Endodermal cell (in vitro differentiated cells): ENCODE results near the gene SPON2. TPM values are rescaled to one million over a fixed set of nuclear protein-coding genes. Genes with fewer than 3 reads are reported as not detected.

ENCODE experiments used
- DNase-seq: peaks from one replicate; pipeline ENCODE4 v3.0.0-alpha.2; 2017
- H3K27ac ChIP-seq: 2 replicates; pipeline ENCODE4 v1.5.1; 2013; ENCODE audit warnings: mild to moderate bottlenecking, low read depth, low read length, moderate library complexity
- H3K27me3 ChIP-seq: 2 replicates; pipeline ENCODE4 v1.6.1; 2013; ENCODE audit warnings: mild to moderate bottlenecking, low read length, moderate library complexity; ENCODE audit not compliant: insufficient read depth, control insufficient read depth, poor library complexity, severe bottlenecking
- H3K36me3 ChIP-seq: 2 replicates; pipeline ENCODE4 v1.7.0; 2013; ENCODE audit warnings: mild to moderate bottlenecking, low read length, moderate library complexity; ENCODE audit not compliant: control insufficient read depth, insufficient read depth
- H3K4me1 ChIP-seq: one replicate; pipeline ENCODE4 v1.7.0; 2013; ENCODE audit warnings: low read length; ENCODE audit not compliant: control insufficient read depth, insufficient read depth
- H3K4me3 ChIP-seq: 2 replicates; pipeline ENCODE4 v1.5.1; 2013; ENCODE audit warnings: mild to moderate bottlenecking, low read length, moderate library complexity
- H3K9ac ChIP-seq: 2 replicates; pipeline ENCODE4 v1.6.1; 2013; ENCODE audit warnings: mild to moderate bottlenecking, low read length, moderate library complexity; ENCODE audit not compliant: poor library complexity, severe bottlenecking; ENCODE audit errors: extremely low read depth
- H3K9me3 ChIP-seq: 2 replicates; pipeline ENCODE4 v1.6.1; 2013; ENCODE audit warnings: mild to moderate bottlenecking, low read length, moderate library complexity; ENCODE audit not compliant: control insufficient read depth
- H3K27ac Mint-ChIP-seq: 2 replicates; pipeline ENCODE4 v1.8.0; 2020; ENCODE audit warnings: mixed read lengths
- H3K27me3 Mint-ChIP-seq: 2 replicates; pipeline ENCODE4 v1.8.0; 2021; ENCODE audit warnings: mild to moderate bottlenecking, mixed read lengths; ENCODE audit not compliant: insufficient read depth
- H3K36me3 Mint-ChIP-seq: 2 replicates; pipeline ENCODE4 v1.8.0; 2020; ENCODE audit warnings: low read depth, mixed read lengths
- H3K4me1 Mint-ChIP-seq: 2 replicates; pipeline ENCODE4 v1.8.0; 2020; ENCODE audit warnings: mixed read lengths
- H3K4me3 Mint-ChIP-seq: 2 replicates; pipeline ENCODE4 v1.8.0; 2020; ENCODE audit warnings: mild to moderate bottlenecking, moderate library complexity, mixed read lengths
- H3K9me3 Mint-ChIP-seq: 2 replicates; pipeline ENCODE4 v1.8.0; 2020; ENCODE audit warnings: mild to moderate bottlenecking, mixed read lengths
- CTCF ChIP-seq: fragments of 200-600 bp; sonication (generic); conservative IDR thresholded peaks from 2 replicates; pipeline ENCODE4 v1.5.0; 2021; ENCODE audit warnings: antibody characterized with exemption, mild to moderate bottlenecking
- WGBS, 2 experiments: methylation state at CpG; one replicate each; pipeline versions ENCODE4 v1.1.5 to v1.1.7; 2013; ENCODE audit warnings: missing lambda C conversion rate in 2 of 2, mixed read lengths in 1 of 2; ENCODE audit not compliant: insufficient coverage in 1 of 2, insufficient read length in 1 of 2; 5-methylcytosine and 5-hydroxymethylcytosine counted together
- total RNA-seq, 2 donors: library from RNA; stranded (reverse); fragmentation: NEBNext Ultra II Directional in 1 of 2; extraction: Animal tissue kit (Norgen Biotek cat#: 25700) in 1 of 2; gene quantifications; 2 replicates in 1 of 2; 3 replicates in 1 of 2; pipeline ENCODE4 v1.2.1, GENCODE V29; 2021

SPON2 gene
- total RNA-seq, 2 donors from 2014 or later = 1.4 to 2.6 TPM

- Mint-ChIP-seq H3K27me3 (peaks cover 3% of the 10 kb centered on the region), H3K4me3 (no peak overlapping the region), H3K36me3 (no peaks in the 10 kb centered on the region), H3K9me3 (peaks cover 1% of the 10 kb centered on the region), H3K4me1 (no peaks in the 10 kb centered on the region), H3K27ac (no peak overlapping the region)
- no peak for TF ChIP-seq CTCF
- Histone ChIP-seq H3K36me3 (no peaks in the 10 kb centered on the region), H3K4me3 (no peak overlapping the region), H3K9me3 (no peaks in the 10 kb centered on the region), H3K27ac (no peak overlapping the region), H3K27me3 (no peaks in the 10 kb centered on the region), H3K9ac (no peak overlapping the region), H3K4me1 (no peaks in the 10 kb centered on the region)
- WGBS, 2 experiments = 88 to 89% methylated on average over 10 to 29 of the region's 29 CpGs
- peak; percentile 35 for DNase-seq
These were observed 22.8 kb upstream of the SPON2 start for GRCh38 chr4:1195109-1195671.

- no peaks in the 10 kb centered on the region for H3K36me3 ChIP-seq
- no peak overlapping the region for H3K27ac ChIP-seq
- H3K9me3 ChIP-seq = no peaks in the 10 kb centered on the region
- Mint-ChIP-seq H3K27ac (no peak overlapping the region), H3K4me3 (no peak overlapping the region), H3K4me1 (no peaks in the 10 kb centered on the region), H3K36me3 (no peaks in the 10 kb centered on the region), H3K9me3 (peaks cover 1% of the 10 kb centered on the region), H3K27me3 (peaks cover 5% of the 10 kb centered on the region)
- TF ChIP-seq CTCF = peak; percentile 15
- no peak overlapping the region for H3K4me3 ChIP-seq
- H3K9ac ChIP-seq = no peak overlapping the region
- DNase-seq = peak; percentile 62
- no peaks in the 10 kb centered on the region for H3K27me3 ChIP-seq
- 86 to 94% methylated on average over 27 to 52 of the region's 52 CpGs for WGBS, 2 experiments
- H3K4me1 ChIP-seq = no peaks in the 10 kb centered on the region
These were observed 21.9 kb upstream of the SPON2 start for GRCh38 chr4:1194010-1194900.

GRCh38 chr4:1193206-1194009, 21.0 kb upstream of the SPON2 start:
- Histone ChIP-seq H3K4me1 (no peaks in the 10 kb centered on the region), H3K4me3 (no peak overlapping the region), H3K9ac (no peak overlapping the region), H3K27me3 (no peaks in the 10 kb centered on the region), H3K9me3 (no peaks in the 10 kb centered on the region), H3K27ac (no peak overlapping the region), H3K36me3 (no peaks in the 10 kb centered on the region)
- Mint-ChIP-seq H3K36me3 (no peaks in the 10 kb centered on the region), H3K4me1 (no peaks in the 10 kb centered on the region), H3K27ac (no peak overlapping the region), H3K4me3 (no peak overlapping the region), H3K9me3 (peaks cover 1% of the 10 kb centered on the region), H3K27me3 (peaks cover 5% of the 10 kb centered on the region)
- peak; percentile 33 for DNase-seq
- no peak for TF ChIP-seq CTCF
- WGBS, 2 experiments = 91 to 92% methylated on average over 6 to 13 of the region's 28 CpGs
